Fibroblast of skin of left quadriceps (primary cell): ENCODE measurements around the gene ADSL.
A peak's percentile ranks its signal among the peaks of the same experiment; 100 is the strongest.

ENCODE experiments used
- DNase-seq, 2 experiments: peaks; one replicate each; pipeline ENCODE4 v3.0.0-alpha.2; 2013; ENCODE audit warnings: low read depth in 2 of 2

ADSL gene

DNA sequence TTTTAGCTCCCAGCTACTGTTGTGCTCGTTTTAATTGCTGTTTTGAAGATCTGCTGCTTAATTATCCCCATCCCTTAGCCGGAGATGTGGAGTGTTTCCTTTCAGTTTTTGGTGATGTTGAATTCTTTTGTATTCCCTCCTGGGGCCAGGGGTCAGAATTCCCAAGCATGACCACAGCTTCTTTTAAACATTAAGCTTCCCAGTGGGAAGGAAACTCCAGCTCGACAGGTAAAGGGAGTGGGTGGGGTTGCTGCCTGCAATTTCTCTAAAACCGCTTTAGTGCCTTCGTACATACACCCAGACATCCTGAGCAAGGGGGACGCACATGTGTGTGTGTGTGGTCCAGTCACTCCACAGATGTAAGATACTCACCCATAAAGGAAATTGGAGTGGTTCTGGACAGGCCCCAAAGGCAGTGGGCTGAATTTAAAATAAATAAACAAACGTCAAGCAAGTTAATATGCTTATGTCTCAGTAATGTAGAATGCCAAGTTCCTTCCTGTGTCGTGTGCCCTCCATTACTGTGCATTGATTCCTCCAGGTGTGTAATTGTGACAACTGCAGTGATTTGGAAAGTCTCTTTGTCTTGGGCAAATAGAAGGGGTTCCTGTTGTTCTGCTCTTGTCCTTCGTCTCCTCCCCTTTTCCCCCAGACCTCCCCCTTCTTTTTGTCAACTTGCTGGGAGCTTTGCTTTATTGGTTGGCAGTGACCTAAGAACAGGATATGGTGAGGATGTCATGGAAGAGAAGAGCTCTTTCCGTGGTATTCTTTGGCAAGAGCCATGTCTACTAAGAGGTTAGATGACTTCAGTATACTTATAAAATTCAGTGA lies 19.2 kb upstream of the ADSL start:
- DNase-seq, result no peak

DNA sequence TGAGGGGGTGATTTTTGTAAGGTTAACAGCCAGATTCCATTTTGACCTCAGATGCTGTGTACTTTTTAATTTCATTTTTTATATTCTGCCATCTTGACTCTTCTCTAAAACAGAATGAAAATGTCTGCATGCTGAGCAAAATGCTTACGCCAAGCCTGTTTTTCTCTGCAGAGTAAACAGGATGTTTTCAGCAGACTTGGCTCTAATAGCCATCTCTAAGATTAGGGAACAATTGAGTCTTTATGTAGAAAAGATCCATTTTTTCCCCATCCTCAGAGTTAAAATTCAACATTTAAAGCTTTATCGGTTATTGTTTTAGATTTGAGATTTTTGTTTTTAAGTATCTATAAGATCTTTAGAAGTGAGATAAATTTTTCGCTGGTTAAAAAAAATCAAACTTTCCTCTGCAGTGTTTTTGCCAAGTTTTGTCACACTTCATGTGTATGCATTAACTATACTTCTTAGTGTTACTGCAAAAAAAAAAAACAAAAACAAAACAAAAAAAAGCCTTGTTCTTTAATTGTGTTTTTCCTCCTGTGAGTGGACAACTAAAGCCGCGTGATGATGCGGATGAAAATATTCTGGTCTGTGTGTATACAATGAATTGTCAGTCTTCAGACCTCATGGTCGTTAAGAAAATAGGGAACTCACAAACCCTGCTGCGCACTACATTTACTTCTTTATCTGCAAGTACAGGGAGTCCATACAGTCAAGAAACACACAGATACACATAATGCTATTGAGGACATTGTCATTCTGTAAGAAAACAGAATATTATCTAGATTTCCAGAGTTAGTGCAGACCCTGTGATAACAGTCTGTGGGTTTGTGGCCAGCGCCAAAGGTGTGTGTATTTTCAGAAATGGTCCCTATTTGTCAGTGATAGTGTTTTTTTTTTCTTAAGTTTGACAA lies 17.5 kb upstream of the ADSL start:
- no peak for DNase-seq

DNA sequence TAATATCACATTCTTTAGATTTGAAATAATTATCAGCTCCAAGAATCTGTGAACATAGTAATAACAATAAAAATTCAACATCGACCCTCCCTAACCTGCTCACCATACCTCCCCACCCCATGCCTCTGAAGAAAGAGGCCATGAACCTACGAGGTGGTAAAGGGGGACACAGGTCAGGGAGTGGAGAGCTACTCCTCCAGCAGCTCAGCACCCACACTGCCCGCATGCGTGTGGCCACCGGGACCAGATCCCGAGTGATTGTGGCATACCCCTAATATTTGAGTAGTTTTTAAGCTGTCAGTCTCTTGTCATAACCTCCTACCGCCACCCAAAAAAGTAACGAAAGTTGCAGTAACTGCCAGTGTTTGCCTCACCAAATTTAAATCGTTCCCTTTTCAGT lies 16.8 kb upstream of the ADSL start:
- no peak for DNase-seq

DNA sequence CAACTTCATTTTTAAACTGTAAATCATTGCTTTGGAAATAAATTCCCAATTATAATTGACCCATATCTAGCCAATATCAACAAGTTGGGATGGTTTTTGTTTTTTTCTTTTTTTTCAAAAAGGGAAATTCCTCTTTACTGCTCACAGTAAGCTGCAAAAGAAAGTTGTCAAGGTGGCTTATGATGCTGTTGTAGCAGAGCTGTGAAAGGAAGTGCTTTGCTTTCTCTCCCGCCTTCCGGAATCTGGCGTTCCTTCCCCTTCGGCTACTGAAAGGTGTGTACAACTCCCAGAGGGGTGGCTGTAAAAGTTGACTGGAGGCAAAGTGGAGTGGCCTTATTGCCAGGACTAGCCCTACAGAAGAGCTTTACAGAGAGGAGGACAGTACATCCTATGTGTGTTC lies 16.2 kb upstream of the ADSL start:
- no peak for DNase-seq

DNA sequence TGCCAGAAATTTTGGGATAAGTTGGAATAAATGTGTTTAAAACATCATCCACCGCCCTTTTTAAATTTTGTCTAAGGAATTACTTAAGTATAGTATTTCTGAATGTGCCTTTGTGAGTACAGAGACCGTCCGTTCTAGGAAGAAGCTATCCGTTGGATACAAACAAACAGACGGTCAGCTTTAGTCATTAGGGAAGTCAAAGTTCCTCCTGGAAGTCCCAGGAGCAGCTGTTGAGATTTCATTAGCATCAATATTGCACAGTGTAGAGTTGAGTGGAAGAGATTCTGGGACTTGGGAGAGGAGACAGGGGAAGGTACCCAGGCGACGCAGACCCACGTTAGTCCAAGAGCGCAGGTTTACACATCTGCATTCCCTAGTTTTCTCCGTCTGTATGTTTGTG lies 15.7 kb upstream of the ADSL start:
- no peak for DNase-seq

DNA sequence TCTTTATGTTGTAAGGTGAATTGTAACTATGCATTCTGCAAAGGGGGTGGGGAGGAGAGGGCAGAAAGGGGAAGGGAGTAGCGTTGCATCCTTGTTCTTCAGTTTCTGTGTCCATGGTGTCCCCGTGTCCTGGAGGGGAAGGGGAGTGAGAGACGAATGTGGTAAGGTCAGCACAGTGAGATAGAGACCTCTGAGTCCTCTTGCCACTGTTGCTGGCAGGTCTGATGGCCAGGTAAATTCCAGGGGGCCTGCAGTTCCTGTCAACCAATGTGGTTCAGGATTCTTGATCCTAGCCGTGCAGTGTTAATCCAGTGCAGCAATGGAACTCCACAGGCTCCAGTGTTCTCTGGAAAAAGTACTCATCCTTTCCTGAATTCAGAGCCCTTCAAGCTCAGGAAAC lies 14.6 kb upstream of the ADSL start:
- no peak for DNase-seq

GRCh38 chr22:40332319-40332781 lies 13.9 kb upstream of the ADSL start:
- no peak for DNase-seq

DNA sequence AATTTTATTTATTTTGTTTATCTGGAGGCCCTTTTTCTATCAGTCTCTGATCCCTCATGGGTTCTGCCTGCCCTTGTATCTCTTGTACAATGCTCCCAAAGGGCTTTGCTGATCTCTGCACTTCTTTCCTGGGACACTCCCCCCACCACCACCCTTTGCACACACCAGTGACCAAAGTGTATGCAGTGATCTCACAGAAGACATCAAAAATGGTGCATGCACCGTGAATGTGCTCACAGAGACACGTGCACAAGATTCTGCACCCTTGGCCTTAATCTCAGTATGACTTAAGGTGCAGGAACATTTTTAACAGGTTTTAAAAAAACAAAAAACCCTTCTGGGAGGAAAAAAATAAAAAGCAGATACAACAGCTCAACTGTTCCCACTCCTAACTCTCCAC lies 12.2 kb upstream of the ADSL start:
- DNase-seq, result no peak

DNA sequence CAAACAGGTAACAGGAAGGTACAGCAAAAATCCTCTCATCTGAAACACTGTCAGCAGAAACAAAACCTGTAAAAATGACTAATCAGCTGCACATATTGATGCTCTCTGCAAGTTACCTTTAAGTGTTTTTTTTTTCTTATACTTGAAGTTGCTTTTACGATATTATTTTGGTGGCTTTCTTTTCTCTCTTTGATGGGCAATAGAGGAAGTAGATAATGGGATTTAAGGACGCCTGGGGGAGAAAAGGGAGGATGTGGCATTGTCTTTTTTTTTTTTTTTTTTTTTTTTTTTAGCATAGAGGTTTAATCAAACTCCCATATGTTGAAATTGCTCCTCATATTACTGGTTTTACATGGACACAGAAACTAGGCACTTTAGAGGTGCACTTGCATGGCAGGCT lies 11.4 kb upstream of the ADSL start:
- DNase-seq, result no peak

DNA sequence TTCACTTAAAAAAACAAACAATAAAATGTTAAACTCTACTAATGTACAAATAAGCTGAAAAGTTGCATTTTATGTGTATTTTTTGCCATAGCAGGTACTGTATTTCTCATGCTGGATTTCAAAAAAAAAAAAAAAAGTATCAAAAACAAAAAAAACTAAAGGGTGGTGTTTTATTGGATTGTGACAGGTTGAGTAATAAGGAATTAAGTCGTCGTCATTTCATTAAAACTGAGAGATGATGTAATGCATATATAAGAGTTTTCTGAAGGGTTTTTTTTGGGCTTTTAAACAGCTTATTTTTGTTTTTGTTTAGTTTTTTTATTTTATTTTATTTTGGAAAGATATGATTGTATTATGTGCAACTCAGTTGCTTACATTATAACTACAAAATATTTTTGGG lies 10.9 kb upstream of the ADSL start:
- no peak for DNase-seq

DNA sequence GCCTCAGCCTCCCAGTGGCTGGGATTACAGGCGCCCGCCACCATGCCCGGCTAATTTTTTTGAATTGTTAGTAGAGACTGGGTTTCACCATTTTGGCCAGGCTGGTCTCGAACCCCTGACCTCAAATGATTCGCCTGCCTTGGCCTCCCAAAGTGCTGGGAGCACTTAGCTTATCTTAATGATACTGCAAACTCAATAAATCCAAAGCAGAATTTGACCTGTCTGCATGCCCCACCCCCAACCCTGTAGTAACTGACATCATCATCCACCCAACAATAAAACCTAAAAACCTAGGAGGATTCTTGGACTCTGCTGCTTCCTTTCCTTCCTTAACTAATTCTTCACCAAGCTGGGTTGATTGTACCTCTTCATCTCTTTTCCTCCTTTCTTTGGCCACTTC lies 6.3 kb upstream of the ADSL start:
- DNase-seq, result no peak

DNA sequence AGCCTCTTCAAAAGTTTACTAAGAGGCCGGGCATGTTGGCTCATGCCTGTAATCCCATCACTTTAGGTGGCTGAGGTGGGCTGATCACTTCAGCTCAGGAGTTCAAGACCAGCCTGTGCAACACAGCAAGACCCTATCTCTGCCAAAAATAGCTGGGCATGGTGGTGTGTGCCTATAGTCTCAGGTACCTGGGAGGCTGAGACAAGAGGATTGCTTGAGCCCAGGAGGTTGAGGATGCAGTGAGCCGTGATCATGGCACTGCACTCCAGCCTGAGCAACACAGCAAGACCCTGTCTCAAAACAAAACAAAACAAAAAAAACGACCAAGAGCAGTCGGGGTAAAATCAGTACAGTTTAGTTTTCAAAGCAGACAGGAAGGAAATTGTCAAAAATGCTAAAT lies 4.7 kb upstream of the ADSL start:
- no peak for DNase-seq

GRCh38 chr22:40342521-40342920 lies 3.8 kb upstream of the ADSL start:
- DNase-seq, result no peak

DNA sequence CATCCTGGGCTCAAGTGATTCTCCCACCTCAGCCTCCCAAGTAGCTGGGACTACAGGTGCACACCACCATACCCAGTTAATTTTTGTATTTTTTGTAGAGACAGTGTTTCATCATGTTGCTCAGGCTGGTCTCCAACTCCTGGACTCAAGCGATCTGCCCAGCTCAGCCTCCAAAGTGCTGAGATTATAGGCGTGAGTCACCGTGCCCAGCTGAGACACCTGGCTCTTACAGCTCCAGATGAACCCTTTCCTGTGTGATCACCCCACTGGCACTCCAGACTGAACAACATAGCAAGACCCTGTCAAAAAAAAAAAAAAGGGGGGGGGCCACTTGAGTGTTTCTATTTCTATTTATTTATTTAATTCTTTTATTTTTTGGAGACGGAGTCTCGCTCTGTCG lies 1.0 kb upstream of the ADSL start:
- no peak for DNase-seq

GRCh38 chr22:40345815-40346184 lies 500 bp upstream of the ADSL start:
- no peak for DNase-seq

GRCh38 chr22:40347300-40347699 lies 1.0 kb downstream of the ADSL start:
- no peak for DNase-seq

- DNase-seq, result no peak
Observed at GRCh38 chr22:40348025-40348658, 1.8 kb downstream of the ADSL start.

GRCh38 chr22:40352763-40353162 lies 6.5 kb downstream of the ADSL start:
- DNase-seq, result no peak

DNA sequence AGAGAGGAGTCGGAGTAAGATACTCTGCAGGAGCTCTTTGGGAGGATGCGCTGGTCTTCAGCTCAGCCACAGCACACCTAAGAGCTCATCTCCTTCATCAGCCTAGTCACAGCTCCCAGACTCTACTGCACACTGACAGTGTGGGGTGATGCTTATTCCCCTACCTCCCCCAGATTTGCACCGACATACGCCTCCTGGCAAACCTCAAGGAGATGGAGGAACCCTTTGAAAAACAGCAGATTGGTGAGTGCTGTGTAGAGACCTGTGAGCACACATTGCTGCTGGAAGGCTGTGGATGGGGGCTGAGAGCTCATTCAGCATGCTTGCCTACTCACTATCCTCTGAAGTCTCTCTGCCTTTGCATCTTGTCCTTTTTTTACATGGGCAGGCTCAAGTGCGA lies 14.8 kb downstream of the ADSL start:
- no peak for DNase-seq

DNA sequence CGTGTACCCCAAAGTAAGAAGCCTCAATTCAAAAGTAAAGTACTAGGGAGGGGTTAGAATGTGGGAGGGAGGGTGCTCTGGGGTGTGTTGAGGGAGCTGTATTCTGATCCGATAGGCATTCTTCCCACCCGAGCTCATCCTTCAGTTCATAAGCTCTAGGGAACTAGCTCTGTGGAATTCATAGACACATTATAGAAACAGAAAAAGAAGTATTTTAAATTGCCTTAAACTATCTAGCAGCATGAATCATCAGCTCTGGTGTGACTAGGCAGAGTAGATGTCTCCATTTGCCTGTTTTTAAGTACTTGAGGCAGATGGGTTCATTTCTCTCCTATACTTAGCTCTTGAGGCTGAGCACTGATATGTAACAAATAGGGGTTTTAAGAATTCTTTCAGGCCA lies 16.8 kb downstream of the ADSL start:
- DNase-seq, result peak in 1 of 2 experiments; percentile 46

- DNase-seq, result no peak
Observed at GRCh38 chr22:40364431-40364830, 18.1 kb downstream of the ADSL start.

DNA sequence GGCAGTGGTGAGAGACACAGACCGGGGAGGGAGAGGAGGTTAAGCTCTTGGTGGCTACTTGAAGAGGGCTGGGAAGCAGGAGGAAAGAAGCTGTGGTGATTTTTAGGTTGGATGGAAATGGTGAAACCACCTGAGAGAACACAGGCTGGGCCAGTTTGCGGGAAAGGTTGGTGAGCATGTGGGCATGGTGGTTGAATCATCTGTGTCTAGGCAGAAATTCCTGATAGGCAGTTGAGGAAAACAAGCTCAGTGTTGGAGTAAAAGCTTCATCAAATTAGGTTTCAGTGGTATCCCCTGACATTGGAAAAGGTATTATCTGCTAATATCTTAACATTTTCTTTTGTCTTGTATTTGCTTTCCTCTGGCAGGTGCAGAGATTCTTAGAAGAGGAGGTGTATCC lies 19.8 kb downstream of the ADSL start:
- no peak for DNase-seq

GRCh38 chr22:40367342-40367741 lies 21.0 kb downstream of the ADSL start:
- no peak for DNase-seq
